Gastroesophageal sphincter (tissue), 3 donors: ENCODE data around the gene CTPS2.

Source experiments
- CTCF ChIP-seq, 4 experiments: fragments of 200-600 bp in 2 of 4; fragments of 450-650 bp in 2 of 4; sonication (generic) in 1 of 4; IDR thresholded peaks; one replicate each; pipeline ENCODE4 v1.5.1; 2017 to 2019; ENCODE audit warnings: antibody characterized with exemption in 4 of 4, mild to moderate bottlenecking in 2 of 4, moderate library complexity in 2 of 4
- POLR2A ChIP-seq, 2 donors: fragments of 450-650 bp; IDR thresholded peaks; one replicate each; pipeline ENCODE4 v1.6.1; 2017; ENCODE audit warnings: antibody characterized with exemption in 2 of 2, mild to moderate bottlenecking in 2 of 2, moderate library complexity in 1 of 2

- no peak for TF ChIP-seq CTCF (IDR thresholded peaks at IDR 0.05)
- TF ChIP-seq POLR2A (IDR thresholded peaks at IDR 0.05) = no peak
Measured at GRCh38 chrX:16654093-16654492, 58.4 kb downstream of the CTPS2 start.
